ENCODE data around the gene FAM13B. TPM values are rescaled to one million over a fixed set of nuclear protein-coding genes. Genes with fewer than 3 reads are reported as not detected.

The FAM13B gene
- total RNA-seq, 2 donors from 2014 or later = 28.1 to 34.7 TPM

GRCh38 chr5:137933491-137933911 lies 99.4 kb downstream of the FAM13B start:
- DNase-seq (no peak), ATAC-seq (peak in 1 of 2 donors; percentile 39)
- intact Hi-C loops (cut with DNase I) = no loop called here

- intact Hi-C loops (cut with DNase I) = no loop called here
- no peak for DNase-seq
- ATAC-seq = peak in 1 of 2 donors; percentile 68
Measured at GRCh38 chr5:137932800-137933199, 100.1 kb downstream of the FAM13B start.

GRCh38 chr5:137923856-137924255 lies 109.0 kb downstream of the FAM13B start:
- DNase-seq (no peak), ATAC-seq (no peak)
- intact Hi-C loops (cut with DNase I) = no loop called here

DNA sequence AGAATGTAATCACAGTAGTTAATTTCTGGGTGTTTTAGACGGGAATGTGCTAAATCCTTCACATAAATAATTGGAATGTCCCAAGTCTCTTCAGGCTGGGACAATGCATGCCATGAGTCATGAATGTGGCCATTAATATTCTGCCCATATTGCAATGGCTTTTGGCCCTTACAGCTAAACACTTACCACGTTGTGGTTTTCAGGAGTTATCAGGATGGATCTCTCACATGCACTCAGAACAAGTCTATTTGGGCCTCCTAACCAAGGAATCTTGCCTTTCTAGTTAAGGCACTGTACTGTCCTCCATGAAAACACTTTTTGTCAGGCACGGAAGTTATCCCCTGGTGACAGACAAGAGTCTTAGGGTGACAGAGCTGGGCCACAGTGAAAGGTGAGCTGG lies 110.9 kb downstream of the FAM13B start:
- ATAC-seq (no peak), DNase-seq (no peak)
- intact Hi-C loops (cut with DNase I) = no loop called here

DNA sequence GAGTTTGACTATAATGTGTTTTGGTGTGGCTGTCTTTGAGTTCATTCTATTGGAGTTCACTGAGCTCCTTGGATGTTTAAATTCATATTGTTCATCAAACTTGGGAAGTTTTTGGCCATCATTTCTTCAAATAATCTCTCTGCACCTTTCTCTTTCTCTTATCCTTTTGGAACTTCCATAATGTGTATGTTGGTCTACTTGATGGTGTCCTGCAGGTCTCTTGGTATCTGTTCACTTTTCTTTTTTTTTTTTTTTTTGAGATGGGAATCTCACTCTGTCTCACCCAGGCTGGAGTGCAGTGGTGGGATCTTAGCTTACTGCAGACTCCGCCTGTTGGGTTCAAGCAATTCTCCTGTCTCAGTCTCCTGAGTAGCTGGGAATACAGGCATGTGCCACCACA lies 116.0 kb downstream of the FAM13B start:
- DNase-seq (no peak), ATAC-seq (no peak)
- intact Hi-C loops (cut with DNase I) = no loop called here

DNA sequence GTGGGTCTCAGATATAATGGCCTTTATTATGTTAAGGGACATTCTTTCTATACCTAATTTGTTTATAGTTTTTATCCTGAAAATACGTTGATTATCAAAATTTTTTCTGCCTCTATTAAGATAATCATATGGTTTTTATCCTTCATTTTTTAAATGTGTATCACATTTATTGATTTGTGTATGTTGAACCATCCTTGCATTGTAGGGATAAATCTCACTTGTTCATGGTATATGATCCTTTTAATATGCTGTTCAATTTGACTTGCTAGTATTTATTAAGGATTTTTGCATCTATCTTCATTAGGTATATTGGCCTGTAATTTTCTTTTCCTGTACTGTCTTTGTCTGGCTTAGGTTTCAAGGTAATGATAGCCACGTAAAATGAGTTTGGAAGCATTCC lies 118.1 kb downstream of the FAM13B start:
- intact Hi-C loops (cut with DNase I) = no loop called here
- no peak for ATAC-seq
- DNase-seq = no peak

DNA sequence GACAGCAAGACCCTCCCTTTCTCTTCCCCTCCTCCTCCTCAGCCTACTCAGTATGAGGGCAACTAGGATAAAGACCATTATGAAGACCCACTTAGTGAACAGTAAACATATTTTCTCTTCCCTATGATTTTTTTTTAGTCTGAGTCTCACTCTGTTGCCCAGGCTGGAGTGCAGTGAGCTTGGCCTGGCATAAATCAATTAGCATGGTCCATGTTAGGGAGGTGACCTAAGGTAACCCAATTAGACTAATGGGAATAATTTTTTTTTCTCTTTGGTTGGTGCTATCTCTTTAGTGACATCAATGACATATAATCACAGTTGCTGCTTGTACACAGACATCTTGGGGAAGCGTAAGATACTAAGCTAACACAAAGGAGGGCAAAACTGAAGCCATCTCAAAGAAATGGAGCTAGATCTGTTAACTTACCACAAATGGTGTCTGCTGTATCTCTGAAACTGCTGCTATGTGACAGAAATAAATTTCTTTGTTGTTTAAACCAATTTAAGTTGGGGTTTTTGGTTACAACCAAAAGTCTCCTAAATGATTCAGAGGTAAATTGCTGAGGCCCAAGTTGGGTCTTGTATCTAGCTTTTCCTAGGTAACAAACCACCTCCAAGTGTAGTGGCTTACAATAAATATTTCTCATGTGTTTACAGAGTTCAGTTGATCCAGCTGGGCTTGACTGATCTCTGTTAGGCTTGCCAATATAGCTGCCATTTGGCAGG lies 130.3 kb downstream of the FAM13B start:
- no peak for ATAC-seq

GRCh38 chr5:137901011-137901817 lies 131.7 kb downstream of the FAM13B start:
- intact Hi-C loops (cut with DNase I) = no loop called here
- ATAC-seq (no peak), DNase-seq (no peak)

More for the DNA sequence above, 130.3 kb downstream of the FAM13B start:
- no peak for DNase-seq
- intact Hi-C loops (cut with DNase I) = no loop called here

DNA sequence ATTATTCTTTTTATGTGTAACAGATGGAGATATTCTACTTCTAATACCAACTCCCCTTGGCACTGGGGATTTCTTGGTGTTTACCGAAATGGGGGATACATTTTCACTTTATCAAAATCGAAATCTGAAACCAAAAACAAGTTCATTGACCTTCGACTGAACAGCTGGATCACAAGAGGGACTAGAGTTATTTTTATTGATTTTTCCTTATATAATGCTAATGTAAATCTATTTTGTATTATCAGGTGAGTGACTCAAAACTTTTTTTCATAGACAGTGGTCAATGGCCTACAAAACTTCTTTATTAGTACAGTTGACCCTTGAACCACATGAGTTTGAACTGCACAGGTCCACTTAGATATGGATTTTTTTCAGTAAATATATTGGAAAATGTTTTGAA lies 133.4 kb downstream of the FAM13B start:
- DNase-seq (no peak), ATAC-seq (no peak)
- intact Hi-C loops (cut with DNase I) = no loop called here

GRCh38 chr5:137896560-137896959 lies 136.3 kb downstream of the FAM13B start:
- ATAC-seq (no peak), DNase-seq (no peak)
- intact Hi-C loops (cut with DNase I) = no loop called here

DNA sequence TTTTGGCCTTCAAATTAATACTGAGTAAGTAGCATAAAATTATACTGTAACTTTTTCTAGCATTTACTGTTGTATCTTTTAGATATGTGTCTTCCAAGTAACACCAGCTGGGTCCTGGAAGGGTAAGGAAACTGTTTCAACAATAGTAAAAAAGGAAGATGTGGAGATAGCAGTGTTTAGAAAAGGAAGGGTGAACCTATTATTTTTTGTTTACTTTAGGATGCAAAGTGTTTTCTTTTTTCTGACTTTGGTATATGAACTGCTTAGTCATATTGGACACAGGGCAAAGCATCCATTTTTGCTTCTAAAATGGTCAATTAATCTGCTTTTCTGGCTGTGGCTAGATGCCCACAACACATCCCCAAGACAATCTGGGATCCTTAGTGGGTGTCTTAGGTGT lies 138.3 kb downstream of the FAM13B start:
- ATAC-seq = no peak
- intact Hi-C loops (cut with DNase I) = no loop called here
- no peak for DNase-seq

DNA sequence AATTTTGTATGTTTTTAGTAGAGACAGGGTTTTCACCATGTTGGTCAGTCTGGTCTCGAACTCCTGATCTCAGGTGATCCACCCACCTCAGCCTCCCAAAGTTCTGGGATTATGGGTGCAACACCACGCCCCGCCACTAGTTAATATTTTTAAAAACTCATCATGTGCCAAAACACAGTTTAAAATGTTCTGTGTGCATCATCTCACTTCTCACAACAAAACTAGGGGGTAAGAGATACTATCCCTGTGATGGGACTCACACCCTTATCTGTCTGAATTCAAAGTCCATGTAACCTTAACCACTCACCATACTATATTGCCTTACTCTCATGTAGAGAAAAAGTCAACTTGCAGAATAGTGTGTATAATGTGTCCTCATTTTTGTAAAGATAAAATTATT lies 141.0 kb downstream of the FAM13B start:
- DNase-seq = no peak
- intact Hi-C loops (cut with DNase I) = no loop called here
- no peak for ATAC-seq

DNA sequence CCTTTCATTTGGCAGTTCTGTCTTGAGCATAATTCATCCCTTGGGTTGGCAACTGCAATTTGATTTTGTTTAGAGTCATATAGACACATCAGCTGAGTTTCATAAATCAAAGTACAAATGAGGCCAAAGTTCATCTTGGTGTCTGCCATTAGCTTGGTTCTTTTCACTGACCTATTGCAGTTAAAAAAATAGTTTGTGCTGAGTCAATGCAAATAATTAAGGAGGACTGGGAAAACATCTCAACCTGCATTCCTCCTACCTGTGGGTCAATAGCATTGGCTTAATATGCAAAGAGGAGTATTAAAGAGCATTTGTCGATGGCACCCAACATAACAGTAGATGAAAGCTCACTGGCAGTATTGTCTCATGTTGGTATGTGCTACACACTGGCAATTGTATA lies 142.0 kb downstream of the FAM13B start:
- DNase-seq = no peak
- no peak for ATAC-seq
- intact Hi-C loops (cut with DNase I) = no loop called here

DNA sequence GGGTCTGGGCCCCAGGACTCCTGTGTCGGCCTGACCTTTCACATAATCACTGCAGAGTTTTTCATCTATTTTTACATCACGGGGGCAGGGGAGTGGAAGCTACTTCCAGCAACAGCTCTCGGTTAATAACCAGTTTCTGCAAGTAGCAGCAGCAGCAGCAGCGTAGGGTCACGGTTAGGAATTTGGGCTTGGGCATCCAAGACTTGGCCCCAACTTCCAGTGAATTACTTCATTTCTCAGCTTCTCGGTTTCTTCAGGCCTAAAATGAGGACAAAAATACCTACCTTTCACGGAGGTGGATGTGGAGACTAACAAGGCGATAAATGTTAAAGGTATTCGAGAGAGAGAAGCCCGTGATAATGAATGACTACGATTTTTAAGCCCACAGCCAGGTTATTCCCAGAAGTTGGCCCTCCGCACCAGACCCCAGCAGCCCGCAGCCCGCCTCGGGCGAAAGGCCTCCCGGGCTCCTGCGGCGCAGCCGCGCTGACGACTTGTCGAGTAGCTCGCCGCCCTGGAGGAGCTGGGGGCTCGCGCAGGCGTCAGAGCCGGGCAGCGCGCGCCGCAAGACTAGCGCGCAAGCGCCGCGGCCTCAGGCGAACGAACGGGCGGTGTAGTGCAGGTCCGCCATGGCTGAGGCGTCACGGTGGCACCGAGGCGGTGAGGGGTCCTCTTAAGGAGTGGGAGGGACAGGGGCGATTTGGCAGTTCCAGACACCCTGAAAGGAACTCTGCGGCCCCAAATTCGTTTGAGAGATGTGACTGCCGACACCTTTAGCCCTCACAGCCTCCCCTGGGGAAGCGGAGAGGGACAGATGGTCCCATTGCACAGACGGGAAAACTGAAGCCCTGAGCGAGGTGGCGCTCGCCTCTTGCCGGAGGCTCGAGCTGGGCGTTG lies 143.8 kb downstream of the FAM13B start, which contains the start of gene PKD2L2:
Gene PKD2L2, plus strand, starts transcription at position 595 of the 897 bp plus-strand sequence. Its CDS starts 35 bp downstream, at position 630.
- DNase-seq (peak; percentile 90), ATAC-seq (peak; percentile 99)
- intact Hi-C loops (cut with DNase I) = no loop called here

DNA sequence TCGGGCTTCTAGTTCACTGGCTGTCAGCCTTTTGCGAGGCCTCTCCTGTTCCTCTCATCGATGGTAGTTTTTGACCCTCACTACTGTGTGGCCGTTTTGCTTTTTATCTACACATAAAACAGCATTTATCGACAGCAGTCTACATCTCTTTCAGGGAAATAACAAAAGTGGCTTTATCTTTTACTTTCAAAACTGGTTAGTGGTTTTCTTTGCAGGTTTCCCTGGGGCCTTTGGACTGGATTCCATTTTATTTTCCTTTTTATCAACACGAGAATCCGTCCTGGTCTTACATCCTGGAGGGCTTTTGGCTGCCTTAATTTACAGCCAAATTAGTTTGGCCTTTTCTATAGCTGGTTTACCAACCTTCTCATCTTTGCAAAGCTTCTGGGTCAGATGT lies 144.4 kb downstream of the FAM13B start:
- DNase-seq (no peak), ATAC-seq (no peak)
- intact Hi-C loops (cut with DNase I) = no loop called here

Other genes starting within 250 kb of the FAM13B start
- gene MYOT, start 165.2 kb downstream of the FAM13B start, total RNA-seq = 100 to 1,000 TPM in 1 of 2 donors, 10 to 100 TPM in 1; 90.8 to 117 TPM
- under 1 TPM; 0.24 to 0.52 TPM for gene PKD2L2, start 143.6 kb downstream of the FAM13B start, total RNA-seq
- gene WNT8A, start 51.0 kb upstream of the FAM13B start, total RNA-seq = not detected
- gene NME5, start 106.3 kb upstream of the FAM13B start, total RNA-seq = 1 to 10 TPM; 1.9 to 2.7 TPM
- 10 to 100 TPM; 19.8 to 34.7 TPM for gene BRD8, start 145.6 kb upstream of the FAM13B start, total RNA-seq
- gene KIF20A, start 146.0 kb upstream of the FAM13B start, total RNA-seq = 1 to 10 TPM in 1 of 2 donors, under 1 TPM in 1; 0.13 to 1.1 TPM
- gene CDC23, start 180.2 kb upstream of the FAM13B start, total RNA-seq = 10 to 100 TPM; 15.3 to 18.0 TPM
- 1 to 10 TPM in 1 of 2 donors, under 1 TPM in 1; 0.92 to 1.7 TPM for gene GFRA3, start 241.5 kb upstream of the FAM13B start, total RNA-seq

Data from left cardiac atrium (tissue), 4 donors.